NK-92 treated with Interleukin-12 subunit alpha and Interleukin-12 subunit beta, amount 100 ng/mL, for 24 hours (cell line): Measurements from ENCODE around the gene EEF2K.
"Not testable (repeated sequence)": the region's sequence is repeated elsewhere in the genome, so short reads cannot be mapped to it uniquely, and the experiment has no call there.

ENCODE experiments used
- DNase-seq: peaks from one replicate; lab custom pipeline; 2025; lab: John Stamatoyannopoulos, UW

The EEF2K gene

DNA sequence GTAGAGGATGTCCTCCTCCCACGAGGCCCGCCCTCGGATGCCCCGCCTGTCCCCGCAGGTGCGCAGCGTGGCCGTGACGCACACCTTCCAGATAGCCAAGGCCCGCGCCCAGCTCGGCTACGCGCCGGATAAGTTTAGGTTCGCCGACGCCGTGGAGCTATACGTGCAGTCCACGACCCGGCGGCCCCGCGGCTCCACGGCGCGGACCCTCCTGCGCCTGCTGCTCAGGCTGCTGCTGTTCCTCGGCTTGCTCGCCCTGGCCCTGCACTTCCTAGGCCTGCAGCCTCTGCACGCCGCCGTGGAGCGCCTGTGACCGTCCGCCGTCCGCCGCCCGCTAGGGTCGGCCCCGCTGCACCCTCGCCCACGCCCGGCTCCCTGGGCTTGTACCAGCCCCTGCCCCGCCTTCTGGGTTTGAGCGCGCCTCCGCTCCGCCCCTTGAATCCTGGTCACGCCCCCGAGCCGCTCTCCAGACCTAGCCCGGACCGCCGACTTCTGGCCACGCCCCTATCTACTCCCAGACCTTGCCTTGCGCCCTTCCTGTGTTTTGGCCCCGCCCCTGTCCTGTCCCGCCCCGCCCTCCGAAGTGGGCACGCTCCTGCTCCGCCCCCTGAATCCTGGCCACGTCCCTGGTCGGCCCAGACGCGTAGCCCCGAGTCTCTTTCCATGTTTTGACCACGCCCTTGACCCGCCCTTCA, 15.8 kb upstream of the EEF2K start:
- DNase-seq = peak; percentile 100

DNA sequence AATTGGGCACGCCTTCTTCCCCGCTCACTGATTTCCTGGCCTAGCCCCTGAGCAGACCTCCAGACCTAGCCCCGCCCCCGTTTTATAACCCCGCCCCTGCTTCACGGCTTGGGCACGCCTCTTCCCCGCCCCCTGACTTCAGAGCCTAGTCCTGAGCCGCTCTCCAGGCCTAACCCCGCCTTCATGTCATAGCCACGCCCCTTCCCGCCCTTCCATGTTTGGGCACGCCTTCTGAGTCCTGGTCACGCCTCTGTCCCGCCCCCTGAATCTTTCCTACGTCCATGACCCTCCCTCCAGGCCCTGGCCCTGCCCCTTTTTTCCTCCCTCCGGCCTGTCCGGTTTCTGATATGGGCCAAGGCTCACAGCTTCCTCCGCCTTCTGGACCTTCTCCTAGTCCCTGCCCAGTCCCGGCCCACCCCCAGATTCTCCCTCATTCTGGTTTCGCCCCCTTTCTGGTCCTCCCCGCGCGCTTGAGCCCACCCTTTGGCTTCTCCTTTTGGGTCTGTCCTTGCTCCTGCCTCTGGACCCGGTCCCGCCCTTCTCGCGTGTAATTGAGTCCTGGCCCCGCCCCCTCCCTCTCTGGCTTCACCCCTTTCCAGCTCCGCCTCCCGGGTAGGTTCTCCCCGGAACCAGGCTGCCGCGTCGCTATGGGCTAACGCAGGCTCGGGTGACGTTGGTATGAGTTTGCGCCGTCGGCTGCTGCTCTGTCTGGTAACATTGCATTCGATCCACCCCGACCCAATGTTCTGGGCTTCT, 15.1 kb upstream of the EEF2K start:
- peak; percentile 100 for DNase-seq

DNA sequence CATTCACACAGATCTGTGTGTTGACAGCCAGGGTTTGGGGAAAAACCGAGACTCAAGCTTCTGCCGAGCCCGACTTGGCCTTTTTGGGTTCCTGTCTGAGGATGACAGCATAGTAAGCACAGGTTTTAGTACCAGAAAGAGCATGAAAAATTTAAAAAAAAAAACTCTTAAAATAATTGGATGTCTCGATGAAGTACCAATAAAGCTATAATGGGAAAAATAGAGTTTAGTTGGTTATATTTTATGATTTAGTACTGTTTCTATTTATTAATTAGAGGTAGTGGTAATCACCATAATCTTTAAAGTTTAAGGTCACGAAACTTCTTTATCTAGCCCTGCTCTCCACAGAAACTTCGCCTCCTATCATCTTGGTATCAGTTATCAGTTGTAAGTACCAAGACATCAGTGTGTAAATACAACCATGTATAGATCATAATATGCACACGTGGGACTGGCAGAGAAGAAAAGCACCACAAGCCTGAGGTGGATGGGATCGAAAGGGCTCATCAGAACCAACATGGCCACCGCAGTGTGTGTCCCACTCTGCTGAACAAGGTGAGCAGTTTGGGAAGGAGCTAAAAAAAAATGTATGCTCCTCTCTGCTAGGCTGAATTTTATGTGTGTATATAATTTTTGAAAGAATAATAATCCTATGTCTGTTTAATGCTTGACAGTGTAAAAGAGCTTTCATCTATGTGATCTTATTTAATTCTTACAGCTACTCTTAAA, 14.4 kb upstream of the EEF2K start:
- no peak for DNase-seq

DNA sequence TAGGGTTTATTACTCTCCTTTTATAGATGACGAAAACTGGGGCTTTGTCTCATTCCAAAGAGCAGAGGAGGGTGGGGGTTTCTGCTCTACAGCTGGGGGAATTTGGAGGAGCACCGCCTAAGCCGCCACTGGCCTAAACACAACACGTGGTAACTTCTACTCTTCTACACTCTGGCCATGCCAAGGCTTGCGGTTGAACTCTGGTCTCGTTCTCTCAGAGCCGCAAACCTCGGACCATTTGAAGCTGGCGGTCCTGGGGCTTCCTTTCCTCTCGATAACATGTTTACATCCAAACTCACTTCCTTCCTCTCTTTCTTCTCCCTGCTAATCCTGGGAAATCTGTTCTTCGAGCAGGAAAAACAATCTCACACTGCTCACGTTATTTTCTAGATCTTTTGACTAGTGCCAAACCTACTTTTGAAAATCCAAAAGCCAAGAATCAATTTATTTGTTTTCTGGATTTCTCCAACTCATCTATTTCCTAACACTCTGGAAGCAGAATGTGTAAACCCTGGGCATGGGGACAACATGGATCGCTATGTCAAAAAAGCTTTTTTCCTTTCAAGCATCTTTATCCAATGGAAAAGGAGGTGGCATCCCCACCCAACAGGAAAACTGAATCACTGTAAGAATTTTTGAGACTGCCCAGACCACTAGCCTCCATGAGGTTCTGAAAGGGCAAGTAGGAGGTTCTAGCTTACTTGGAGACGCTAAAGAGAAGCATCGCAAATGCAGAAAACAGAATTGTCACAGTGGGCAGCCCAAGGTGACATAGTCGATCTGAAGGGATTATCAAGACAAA, 13.6 kb upstream of the EEF2K start:
- no peak for DNase-seq

DNA sequence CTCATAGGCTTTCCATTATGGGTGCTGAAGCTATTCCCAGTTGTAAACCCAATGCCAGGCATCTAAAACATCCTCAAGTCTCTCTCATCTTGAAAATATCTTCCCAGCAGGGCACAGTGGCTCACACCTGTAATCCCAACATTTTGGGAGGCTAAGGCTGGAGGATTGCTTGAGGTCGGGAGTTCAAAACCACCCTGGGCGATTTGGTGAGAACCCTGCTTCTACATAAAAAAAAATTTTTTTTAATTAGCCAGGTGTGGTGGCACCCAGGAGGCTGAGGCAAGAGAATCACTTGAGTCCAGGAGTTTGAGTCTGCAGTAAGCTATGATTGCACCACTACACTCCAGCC, 13.0 kb upstream of the EEF2K start:
- DNase-seq = no peak

DNA sequence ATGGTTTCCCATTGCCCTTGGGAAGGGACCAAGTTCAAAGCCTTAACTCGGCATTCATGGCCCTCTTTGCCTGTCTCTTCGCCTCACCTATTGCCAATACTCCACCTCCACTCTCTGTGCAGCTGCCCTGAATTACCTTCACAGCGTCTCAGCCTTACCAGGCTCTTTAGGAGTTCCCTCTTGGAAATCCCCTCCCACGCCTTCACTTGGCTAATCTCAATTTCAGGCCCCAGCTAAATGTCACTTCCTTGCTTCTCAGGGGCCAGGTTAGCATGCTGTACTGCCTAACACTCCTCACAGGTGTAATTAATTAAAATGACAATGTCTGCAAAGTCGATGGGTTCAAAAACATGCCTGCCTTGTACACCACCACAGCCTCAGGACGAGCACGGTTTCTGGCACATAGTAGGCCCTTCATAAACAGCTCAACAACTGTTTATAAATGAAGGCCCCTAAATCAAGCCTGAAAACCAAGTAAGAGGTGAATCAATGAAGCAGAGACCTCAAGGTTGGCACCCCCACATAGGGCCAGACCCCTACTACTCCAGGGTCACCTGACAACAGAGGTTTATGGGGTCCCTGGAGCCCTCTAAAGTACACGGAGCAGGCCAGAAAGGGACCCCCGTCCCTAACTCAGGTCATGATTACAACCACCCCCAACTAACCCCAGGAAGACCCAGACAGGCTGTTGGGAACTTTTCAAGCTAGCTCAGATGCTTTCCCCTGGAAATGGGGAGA, 11.2 kb upstream of the EEF2K start:
- DNase-seq = no peak

DNA sequence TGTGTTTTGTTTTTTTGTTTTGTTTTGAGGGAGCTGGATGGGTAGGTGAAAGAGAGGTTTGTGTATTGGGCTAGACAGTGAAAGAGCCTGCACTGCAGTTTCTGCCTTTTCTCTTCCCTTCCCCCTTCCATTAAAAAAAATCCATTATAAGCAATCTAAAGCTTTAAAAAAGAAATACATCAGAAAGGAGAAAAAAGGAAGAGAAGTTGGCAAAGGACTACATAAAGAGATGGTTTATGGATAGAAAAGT, 10.7 kb upstream of the EEF2K start:
- no peak for DNase-seq

DNA sequence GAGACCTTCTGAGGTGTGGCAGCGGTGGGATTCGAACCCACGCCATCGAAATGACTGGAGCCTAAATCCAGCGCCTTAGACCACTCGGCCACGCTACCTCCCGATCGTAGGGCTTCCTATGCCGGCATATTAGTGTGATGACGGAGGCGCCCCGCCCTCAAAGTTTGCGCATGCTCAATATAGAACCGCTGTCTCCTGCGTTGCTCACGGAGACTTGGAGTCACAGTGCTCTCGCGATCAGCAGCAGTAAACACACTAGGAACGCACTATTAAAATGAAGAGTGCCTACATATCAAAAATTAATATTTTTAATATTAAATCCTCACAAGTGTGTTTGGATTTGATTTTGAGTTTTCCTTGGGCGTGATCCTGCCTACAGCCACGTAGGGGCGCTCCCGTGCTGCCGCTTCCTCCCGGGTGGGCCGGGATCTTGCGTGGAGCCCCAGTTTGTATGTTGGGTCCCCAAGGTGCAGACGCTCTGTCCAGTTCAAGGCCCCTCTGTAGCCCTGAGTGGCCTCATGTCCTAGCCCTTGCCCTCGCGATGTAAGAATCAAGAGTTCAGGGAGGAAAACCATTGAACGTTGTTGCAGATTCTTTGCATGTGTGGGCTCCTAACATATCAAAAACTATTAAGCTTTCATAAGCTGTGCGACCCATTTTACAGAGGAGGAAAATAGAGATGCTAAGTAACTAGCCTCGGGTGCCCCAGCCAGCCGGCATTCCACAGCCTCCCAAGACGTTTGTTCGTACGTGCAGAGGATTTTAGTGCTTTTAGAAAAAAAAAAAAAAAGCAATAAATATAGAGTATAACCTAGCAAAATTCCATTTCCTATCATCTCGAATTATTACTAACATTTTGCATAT, 10.2 kb upstream of the EEF2K start:
- peak; percentile 74 for DNase-seq

DNA sequence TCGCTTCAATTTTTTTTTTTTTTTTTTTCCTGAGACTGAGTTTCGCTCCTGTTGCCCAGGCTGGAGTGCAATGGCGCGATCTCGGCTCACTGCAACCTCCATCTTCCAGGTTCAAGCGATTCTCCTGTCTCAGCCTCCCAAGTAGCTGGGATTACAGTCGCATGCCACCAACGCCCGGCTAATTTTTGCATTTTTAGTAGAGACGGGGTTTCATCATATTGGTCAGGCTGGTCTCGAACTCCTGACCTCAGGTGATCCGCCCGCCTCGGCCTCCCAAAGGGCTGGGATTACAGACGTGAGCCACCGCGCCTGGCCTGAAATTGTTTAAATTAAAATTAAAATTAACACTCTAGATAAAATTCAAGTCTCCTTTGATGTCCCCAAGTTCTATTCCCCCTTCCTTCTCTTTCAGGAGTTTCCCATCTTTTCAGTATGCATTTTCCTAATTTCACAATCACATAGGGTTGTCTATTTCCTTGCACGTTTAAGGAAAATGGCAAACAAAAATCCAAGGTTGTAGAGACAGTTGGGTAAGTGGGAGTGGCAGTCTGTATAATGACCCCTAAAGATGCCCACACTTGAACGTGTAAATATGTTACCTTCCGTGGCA, 9.4 kb upstream of the EEF2K start:
- not testable (repeated sequence) for DNase-seq

DNA sequence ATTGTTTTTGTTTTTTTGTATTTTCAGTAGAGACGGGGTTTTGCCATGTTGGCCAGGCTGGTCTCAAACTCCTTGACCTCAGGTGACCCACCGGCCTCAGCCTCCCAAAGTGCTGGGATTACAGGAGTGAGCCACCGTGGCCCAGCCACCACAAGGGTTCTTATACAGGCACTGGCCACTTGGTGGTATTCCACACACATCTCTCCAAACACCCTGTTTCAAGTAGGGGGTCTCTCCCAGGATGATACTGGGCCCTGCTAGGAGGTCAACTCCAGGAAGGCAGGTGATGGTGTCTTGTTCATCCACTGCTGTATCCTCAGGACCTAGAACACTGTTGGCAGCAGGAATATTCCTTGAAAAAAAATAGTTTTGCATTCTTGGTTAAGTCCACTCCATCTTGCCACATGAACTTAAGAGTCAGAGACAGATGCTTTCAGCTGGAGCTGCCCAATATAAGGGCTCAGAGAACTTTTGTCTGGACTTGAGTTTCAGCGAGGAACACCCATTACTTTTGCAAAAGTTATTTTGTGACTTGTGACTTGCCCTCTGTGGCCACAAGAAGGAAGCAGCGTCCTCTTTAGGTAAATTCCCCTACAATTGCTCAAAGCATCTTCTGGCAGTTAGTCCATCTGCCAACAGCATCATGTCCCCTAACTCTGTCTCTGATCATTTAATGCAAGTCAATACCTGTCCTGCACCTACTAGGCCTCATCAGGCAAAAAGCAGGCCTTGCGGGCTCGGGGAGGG, 7.4 kb upstream of the EEF2K start:
- no peak for DNase-seq

DNA sequence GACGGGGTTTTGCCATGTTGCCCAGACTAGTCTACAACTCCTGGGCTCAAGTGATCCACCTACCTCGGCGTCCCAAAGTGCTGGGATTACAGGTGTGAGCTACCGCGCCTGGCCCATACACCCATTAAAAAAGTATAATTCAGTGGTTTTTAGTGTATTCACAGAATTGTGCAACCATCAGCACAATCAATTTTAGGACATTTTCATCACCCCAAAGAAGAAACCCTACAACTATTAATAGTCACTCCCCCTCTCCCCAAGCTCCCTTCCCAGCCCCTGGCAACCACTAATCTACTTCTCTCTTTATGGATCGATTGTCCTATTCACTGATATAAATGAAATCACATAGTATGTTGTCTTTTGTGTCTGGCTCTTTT, 3.8 kb upstream of the EEF2K start:
- no peak for DNase-seq

DNA sequence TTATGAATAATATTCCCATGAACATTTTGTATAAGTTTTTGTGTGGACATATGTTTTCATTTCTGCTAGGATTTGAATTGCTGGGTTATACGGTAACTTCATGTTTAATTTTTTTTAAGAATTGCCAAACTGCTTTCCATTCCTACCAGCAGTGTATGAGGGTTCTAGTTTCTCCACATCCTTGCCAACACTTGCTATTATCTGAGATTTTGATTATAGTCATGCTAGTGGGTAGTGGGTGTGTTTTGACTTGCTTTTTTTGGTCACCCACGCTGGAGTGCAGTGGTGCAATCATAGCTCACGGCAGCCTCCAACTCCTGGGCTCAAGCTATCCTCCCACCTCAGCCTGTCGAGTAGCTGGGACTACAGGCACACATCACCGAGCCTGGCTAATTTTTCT, 3.0 kb upstream of the EEF2K start:
- no peak for DNase-seq

DNA sequence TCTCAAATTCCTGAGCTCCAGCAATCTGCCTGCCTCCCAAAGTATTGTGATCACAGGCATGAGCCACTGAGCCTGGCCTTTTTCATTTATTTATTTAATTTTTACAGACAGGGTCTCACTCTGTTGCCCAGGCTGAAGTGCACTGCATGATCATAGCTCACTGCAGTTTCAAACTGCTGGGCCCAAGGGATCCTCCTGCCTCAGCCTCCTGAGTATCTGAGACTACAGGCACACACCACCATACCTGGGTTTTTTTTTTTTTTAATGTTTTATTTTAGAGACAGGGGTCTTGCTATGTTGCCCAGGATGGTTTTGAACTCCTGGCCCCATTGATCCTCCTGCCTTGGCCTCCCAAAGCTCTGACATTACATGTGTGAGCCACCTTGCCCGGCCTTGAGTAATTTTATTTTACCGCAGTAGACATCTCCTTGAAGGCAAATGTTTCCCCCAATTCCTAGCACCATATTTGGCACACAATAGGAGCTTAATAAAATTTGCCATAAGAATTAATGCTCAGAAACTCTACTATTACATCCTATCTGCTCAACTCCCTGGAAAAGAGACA, 1.9 kb upstream of the EEF2K start:
- no peak for DNase-seq

DNA sequence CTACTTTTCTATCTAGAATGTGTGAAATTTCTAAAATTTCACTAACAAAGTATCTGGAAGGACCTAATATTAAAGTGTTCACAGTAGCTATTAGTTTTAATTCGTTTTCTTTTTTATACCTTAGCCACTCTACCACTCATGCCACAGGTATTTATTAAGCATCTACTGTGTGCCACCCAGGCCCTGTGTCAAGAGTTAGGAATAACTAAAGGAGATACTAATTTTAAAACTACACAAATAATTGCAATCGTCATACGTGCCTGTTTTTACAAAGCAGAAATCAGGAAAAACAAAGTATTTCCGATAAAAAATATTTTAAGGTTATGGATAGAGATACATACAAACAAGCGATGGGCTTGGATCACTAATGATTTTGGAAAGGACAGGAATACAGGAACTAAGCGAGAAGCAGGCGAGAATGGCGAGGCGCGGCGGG, 483 bp upstream of the EEF2K start:
- no peak for DNase-seq

DNA sequence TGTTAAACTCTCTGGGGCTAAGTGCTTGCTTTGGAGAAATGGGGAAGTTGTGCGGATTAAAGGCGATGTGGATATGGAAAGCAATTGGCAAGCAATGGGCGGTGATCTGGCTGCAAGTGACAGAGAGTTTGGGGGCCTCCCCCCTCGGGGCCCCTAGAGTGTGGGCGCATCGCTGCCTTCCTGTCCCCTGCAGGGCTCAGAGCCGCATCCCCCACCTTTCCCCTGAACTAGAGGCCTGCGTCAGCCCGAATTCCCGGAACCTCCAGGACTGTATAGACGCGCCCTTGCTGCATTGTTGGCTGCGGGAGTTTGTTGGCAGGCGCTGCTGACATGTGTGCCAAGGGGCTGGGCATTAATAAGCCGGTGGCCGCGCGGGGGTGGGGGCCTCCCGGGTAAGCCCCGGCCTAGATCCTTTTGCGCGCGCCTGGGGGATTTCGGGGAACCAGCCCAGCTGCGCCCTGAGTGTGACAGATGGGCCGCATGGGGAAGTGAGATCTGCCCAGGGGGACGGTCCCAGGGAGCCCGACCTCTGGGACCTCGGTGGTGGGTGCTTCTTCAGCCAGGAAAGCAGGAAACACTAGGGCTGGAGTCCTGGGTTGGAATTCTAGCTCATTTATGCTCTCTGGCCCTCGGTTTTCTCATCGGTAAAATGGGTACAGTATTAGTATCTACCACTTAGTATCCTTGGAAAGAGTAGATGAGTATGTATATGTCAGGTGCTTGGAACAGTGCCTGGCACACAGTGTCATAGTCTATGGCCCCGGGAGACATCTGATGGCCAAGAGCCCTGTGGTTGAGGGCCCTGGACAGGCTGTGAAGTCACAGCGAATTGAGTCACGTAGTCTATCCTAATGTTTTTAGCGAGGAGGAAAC, 1.0 kb downstream of the EEF2K start:
- DNase-seq = no peak

DNA sequence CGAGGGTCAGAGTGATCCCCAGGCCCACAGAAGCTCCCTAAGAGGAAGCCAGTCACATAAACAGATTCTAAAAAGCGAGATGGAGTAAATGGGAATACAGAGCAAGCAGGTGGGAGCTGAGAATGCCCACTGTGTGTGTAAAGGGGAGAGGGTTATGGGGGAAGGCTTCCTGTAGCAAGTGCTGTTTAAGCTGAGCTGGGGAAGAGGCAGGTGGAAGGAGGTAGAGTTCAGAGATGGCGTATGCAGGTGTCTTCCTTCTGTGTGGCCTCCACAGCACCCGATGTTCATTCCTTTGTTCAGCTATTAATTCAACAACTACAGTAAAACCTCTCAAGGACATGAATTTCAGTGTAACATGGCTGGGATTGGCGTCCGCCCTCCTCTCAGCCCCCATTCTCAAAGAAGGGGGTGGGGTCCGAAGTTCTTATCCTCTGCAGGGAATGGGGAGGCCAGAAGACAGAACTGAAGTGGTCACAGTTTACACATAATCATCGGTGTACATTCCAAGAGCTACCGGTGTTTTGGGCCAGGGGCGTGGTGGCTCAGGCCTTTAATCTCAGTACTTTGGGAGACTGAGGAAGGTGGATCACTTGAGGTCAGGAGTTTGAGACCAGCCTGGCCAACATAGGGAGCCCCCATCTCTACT, 1.8 kb downstream of the EEF2K start:
- DNase-seq = no peak

DNA sequence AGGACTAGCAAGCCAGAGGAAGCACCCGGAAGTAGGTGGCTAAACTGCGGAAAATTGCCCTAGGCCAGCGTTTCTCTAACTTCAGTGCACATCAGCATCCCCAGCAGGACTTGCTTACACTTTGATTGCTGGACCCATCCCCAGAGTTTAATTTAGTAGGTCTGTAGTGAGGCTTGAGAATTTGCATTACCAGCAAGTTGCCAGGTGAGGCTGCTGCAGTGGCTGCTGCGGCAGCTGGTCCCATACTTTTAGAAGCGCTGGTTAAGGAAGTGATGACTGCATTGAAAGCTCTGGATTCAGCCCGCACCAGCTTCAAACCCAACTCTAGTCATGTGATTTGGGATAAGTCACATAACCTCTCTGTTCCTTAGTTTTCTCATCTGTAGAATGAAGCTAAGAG, 4.2 kb downstream of the EEF2K start:
- DNase-seq = no peak

DNA sequence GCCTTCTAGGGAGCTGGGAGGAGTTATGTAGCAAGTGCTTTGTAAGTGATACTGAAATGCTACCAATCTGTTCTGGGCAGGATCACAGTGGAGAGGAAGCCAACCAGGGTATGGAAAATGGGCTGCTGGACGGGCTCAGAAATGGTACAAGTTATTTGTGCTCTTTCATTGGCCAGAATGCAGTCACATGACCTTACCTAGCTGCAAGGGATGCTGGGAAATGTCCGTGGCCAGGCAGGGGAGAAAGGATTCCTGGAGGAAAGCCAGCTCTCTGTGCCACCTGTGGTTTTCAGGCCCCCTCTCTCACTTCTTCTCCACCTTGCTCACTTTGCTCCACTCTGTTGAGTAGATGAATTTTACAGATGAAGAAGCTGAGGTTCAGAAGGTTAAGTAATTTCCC, 4.8 kb downstream of the EEF2K start:
- DNase-seq = no peak
